H9 (cell line): ENCODE results near the gene FAM3B. TPM values are rescaled to one million over a fixed set of nuclear protein-coding genes. Genes with fewer than 3 reads are reported as not detected.

Source experiments
- DNase-seq: peaks from one replicate; pipeline ENCODE4 v3.0.0-alpha.2; 2017
- H2AFZ ChIP-seq: one replicate; pipeline ENCODE4 v1.6.1; 2013; ENCODE audit warnings: mild to moderate bottlenecking, low read length, control low read depth, moderate library complexity
- H2AK5ac ChIP-seq: 2 replicates; pipeline ENCODE4 v1.6.1; 2013; ENCODE audit warnings: low read length, control low read depth, mixed read lengths; ENCODE audit not compliant: insufficient read length
- H2BK120ac ChIP-seq: one replicate; pipeline ENCODE4 v1.6.1; 2013; ENCODE audit warnings: low read depth, mild to moderate bottlenecking, low read length, control low read depth, inconsistent platforms; ENCODE audit not compliant: poor library complexity, severe bottlenecking
- H2BK12ac ChIP-seq: 2 replicates; pipeline ENCODE4 v1.6.1; 2013; ENCODE audit warnings: low read length, control low read depth, mixed read lengths, low read depth; ENCODE audit not compliant: insufficient read length
- H2BK15ac ChIP-seq: 2 replicates; pipeline ENCODE4 v1.6.1; 2013; ENCODE audit warnings: low read depth, low read length, control low read depth
- H2BK20ac ChIP-seq: one replicate; pipeline ENCODE4 v1.6.1; 2013; ENCODE audit warnings: low read depth, mild to moderate bottlenecking, low read length, control low read depth, inconsistent platforms; ENCODE audit not compliant: poor library complexity, severe bottlenecking
- H2BK5ac ChIP-seq: 2 replicates; pipeline ENCODE4 v1.6.1; 2013; ENCODE audit warnings: low read length, control low read depth, mixed read lengths; ENCODE audit not compliant: insufficient read length
- H3K14ac ChIP-seq: 2 replicates; pipeline ENCODE4 v1.6.1; 2013; ENCODE audit warnings: low read length, control low read depth; ENCODE audit not compliant: insufficient read depth
- H3K18ac ChIP-seq: 2 replicates; pipeline ENCODE4 v1.6.1; 2013; ENCODE audit warnings: low read depth, mild to moderate bottlenecking, mixed read lengths, low read length, control low read depth; ENCODE audit not compliant: insufficient read length
- H3K23ac ChIP-seq: 2 replicates; pipeline ENCODE4 v1.6.1; 2013; ENCODE audit warnings: low read length, control low read depth, mixed read lengths, low read depth; ENCODE audit not compliant: insufficient read length
- H3K23me2 ChIP-seq: 2 replicates; pipeline ENCODE4 v1.6.1; 2013; ENCODE audit warnings: low read depth, mild to moderate bottlenecking, mixed read lengths, low read length, control low read depth; ENCODE audit not compliant: insufficient read length, poor library complexity, severe bottlenecking
- H3K27ac ChIP-seq: 2 replicates; pipeline ENCODE4 v1.5.1; 2013; ENCODE audit warnings: low read length, control low read depth, mixed read lengths, low read depth; ENCODE audit not compliant: insufficient read length
- H3K27me3 ChIP-seq: 2 replicates; pipeline ENCODE4 v1.6.1; 2013; ENCODE audit warnings: low read length, control low read depth, inconsistent platforms; ENCODE audit not compliant: insufficient read depth
- H3K4ac ChIP-seq: 2 replicates; pipeline ENCODE4 v1.6.1; 2013; ENCODE audit warnings: low read depth, mild to moderate bottlenecking, control low read depth, inconsistent platforms, low read length, moderate library complexity
- H3K4me1 ChIP-seq: 2 replicates; pipeline ENCODE4 v1.6.1; 2013; ENCODE audit warnings: low read length, control low read depth, inconsistent platforms; ENCODE audit not compliant: insufficient read depth
- H3K4me2 ChIP-seq: 2 replicates; pipeline ENCODE4 v1.6.1; 2013; ENCODE audit warnings: low read length, control low read depth, mixed read lengths; ENCODE audit not compliant: insufficient read length, insufficient read depth
- H3K56ac ChIP-seq: 2 replicates; pipeline ENCODE4 v1.6.1; 2013; ENCODE audit warnings: low read depth, mild to moderate bottlenecking, mixed read lengths, low read length, control low read depth; ENCODE audit not compliant: insufficient read length
- H3K79me1 ChIP-seq: 2 replicates; pipeline ENCODE4 v1.6.1; 2013; ENCODE audit warnings: low read depth, mild to moderate bottlenecking, moderate library complexity, low read length, control low read depth, inconsistent platforms; ENCODE audit not compliant: insufficient read depth, poor library complexity, severe bottlenecking
- H3K79me2 ChIP-seq: 2 replicates; pipeline ENCODE4 v1.6.1; 2013; ENCODE audit warnings: low read length, control low read depth, inconsistent platforms; ENCODE audit not compliant: insufficient read depth
- H3K9ac ChIP-seq: 2 replicates; pipeline ENCODE4 v1.6.1; 2013; ENCODE audit warnings: low read length, control low read depth, mixed read lengths; ENCODE audit not compliant: insufficient read length; ENCODE audit errors: extremely low read depth
- H3K9me3 ChIP-seq: one replicate; pipeline ENCODE4 v1.6.1; 2013; ENCODE audit warnings: low read depth, low read length, inconsistent platforms; ENCODE audit not compliant: control insufficient read depth
- H3T11ph ChIP-seq: one replicate; pipeline ENCODE4 v1.6.1; 2013; ENCODE audit warnings: mild to moderate bottlenecking, low read length, control low read depth, inconsistent platforms
- H4K20me1 ChIP-seq: one replicate; pipeline ENCODE4 v1.6.1; 2013; ENCODE audit not compliant: control insufficient read depth, insufficient read length, insufficient read depth
- H4K5ac ChIP-seq: 2 replicates; pipeline ENCODE4 v1.6.1; 2013; ENCODE audit warnings: low read depth, mild to moderate bottlenecking, mixed read lengths, low read length, control low read depth; ENCODE audit not compliant: insufficient read length
- H4K8ac ChIP-seq: replicated peaks from 2 replicates; pipeline ENCODE4 v1.6.1; 2013; ENCODE audit warnings: low read length, control low read depth, mixed read lengths, low read depth; ENCODE audit not compliant: insufficient read length
- H4K91ac ChIP-seq: 2 replicates; pipeline ENCODE4 v1.6.1; 2013; ENCODE audit warnings: low read depth, mild to moderate bottlenecking, moderate library complexity, mixed read lengths, low read length, control low read depth; ENCODE audit not compliant: insufficient read length
- H3K27ac Mint-ChIP-seq, 3 experiments: 2 replicates in 2 of 3; 3 replicates in 1 of 3; pipeline ENCODE4 v1.8.0; 2020 to 2021; ENCODE audit warnings: mixed read lengths in 3 of 3, mild to moderate bottlenecking in 1 of 3, moderate library complexity in 1 of 3
- H3K27me3 Mint-ChIP-seq: 2 replicates; pipeline ENCODE4 v1.8.0; 2021; ENCODE audit warnings: low read depth, mild to moderate bottlenecking, moderate library complexity, mixed read lengths
- H3K36me3 Mint-ChIP-seq, 3 experiments: 2 replicates in 2 of 3; 3 replicates in 1 of 3; pipeline ENCODE4 v1.8.0; 2020 to 2021; ENCODE audit warnings: low read depth in 3 of 3, mixed read lengths in 3 of 3; ENCODE audit not compliant: insufficient read depth in 1 of 3
- H3K4me1 Mint-ChIP-seq, 2 experiments: 2 replicates each; pipeline ENCODE4 v1.8.0; 2020; ENCODE audit warnings: mixed read lengths in 2 of 2
- H3K4me3 Mint-ChIP-seq, 2 experiments: 2 replicates in 1 of 2; 3 replicates in 1 of 2; pipeline ENCODE4 v1.8.0; 2020 to 2021; ENCODE audit warnings: mild to moderate bottlenecking in 2 of 2, mixed read lengths in 2 of 2, moderate library complexity in 1 of 2
- H3K9me3 Mint-ChIP-seq, 2 experiments: 2 replicates in 1 of 2; 3 replicates in 1 of 2; pipeline ENCODE4 v1.8.0; 2020; ENCODE audit warnings: mild to moderate bottlenecking in 2 of 2, mixed read lengths in 2 of 2, moderate library complexity in 1 of 2
- CTCF ChIP-seq: fragments of 200-600 bp; sonication (generic); conservative IDR thresholded peaks from 3 replicates; pipeline ENCODE4 v1.8.0; 2021; ENCODE audit warnings: antibody characterized with exemption, mild to moderate bottlenecking
- WGBS: extraction: QIAGEN DNeasy Blood & Tissue Kit; methylation state at CpG from one replicate; pipeline ENCODE4 v1.1.7; 2013; ENCODE audit warnings: missing lambda C conversion rate, low lambda C conversion rate, mixed read lengths; ENCODE audit not compliant: insufficient read length; ENCODE audit errors: extremely low coverage; 5-methylcytosine and 5-hydroxymethylcytosine counted together
- total RNA-seq: library from RNA; stranded (reverse); gene quantifications from 2 replicates; pipeline ENCODE4 v1.2.1, GENCODE V29; 2021

FAM3B gene
- total RNA-seq, 1 experiment from 2014 or later = 5.0 TPM

- H3K36me3 Mint-ChIP-seq = no peaks in the 10 kb centered on the region
- no peaks in the 10 kb centered on the region; the same call in 1 of the 2 replicates for H3K27me3 ChIP-seq
- WGBS = no CpG with 5 or more reads among the region's 15 CpGs
- no peaks in the 10 kb centered on the region; a peak in 1 of 5 replicates for H3K9me3 Mint-ChIP-seq
- H3K23ac ChIP-seq = no peak overlapping the region
- no peak overlapping the region for H4K5ac ChIP-seq
- no peak overlapping the region for H4K8ac ChIP-seq
- no peak overlapping the region for H3K14ac ChIP-seq
- no peak overlapping the region; a peak in 1 of 5 replicates for H3K4me3 Mint-ChIP-seq
- H3K27ac Mint-ChIP-seq = peak overlapping the region in 1 of 3 experiments; percentile 2; a peak in 2 of 7 replicates
- no peak for TF ChIP-seq CTCF
- H4K20me1 ChIP-seq = no peaks in the 10 kb centered on the region
- H3K23me2 ChIP-seq = peaks cover 8% of the 10 kb centered on the region
- no peak overlapping the region for H3K56ac ChIP-seq
- no peak overlapping the region for H3K4me2 ChIP-seq
- H2BK12ac ChIP-seq = no peak overlapping the region
- H4K91ac ChIP-seq = no peak overlapping the region
- H3K79me1 ChIP-seq = no peaks in the 10 kb centered on the region
- no peak overlapping the region for H3K4ac ChIP-seq
- DNase-seq = no peak
- no peak overlapping the region for H3T11ph ChIP-seq
- no peak overlapping the region for H2BK5ac ChIP-seq
- H2BK15ac ChIP-seq = no peak overlapping the region
- H3K27ac ChIP-seq = no peak overlapping the region
- H3K18ac ChIP-seq = no peak overlapping the region
- H2BK120ac ChIP-seq = no peak overlapping the region
- no peaks in the 10 kb centered on the region; the same call in 1 of the 2 replicates for H3K4me1 ChIP-seq
- H3K79me2 ChIP-seq = no peaks in the 10 kb centered on the region
- no peak overlapping the region for H2AFZ ChIP-seq
- no peak overlapping the region for H2AK5ac ChIP-seq
- no peak overlapping the region for H2BK20ac ChIP-seq
- H3K27me3 Mint-ChIP-seq = peaks cover 13% of the 10 kb centered on the region
- no peak overlapping the region for H3K9ac ChIP-seq
- H3K4me1 Mint-ChIP-seq = peaks cover 7 to 28% of the 10 kb centered on the region in 2 experiments
- no peaks in the 10 kb centered on the region for H3K9me3 ChIP-seq
These were observed 51.5 kb downstream of the FAM3B start for GRCh38 chr21:41367945-41368734.
